Uterus (tissue), 2 donors: ENCODE data around the gene LRRC8C.

Experiments used
- POLR2A ChIP-seq, 2 donors: fragments of 450-650 bp; IDR thresholded peaks; one replicate each; pipeline ENCODE4 v1.6.1; 2016; ENCODE audit warnings: antibody characterized with exemption in 2 of 2, mild to moderate bottlenecking in 1 of 2, moderate library complexity in 1 of 2
- TF ChIP-seq, protein P1 (sequence below), 4 experiments: fragments of 200-600 bp in 2 of 4; fragments of 450-650 bp in 2 of 4; sonication (generic) in 2 of 4; IDR thresholded peaks; one replicate each; pipeline ENCODE4 v1.5.1; 2016 to 2019; ENCODE audit warnings: antibody characterized with exemption in 4 of 4, mild to moderate bottlenecking in 2 of 4, moderate library complexity in 1 of 4

DNA sequence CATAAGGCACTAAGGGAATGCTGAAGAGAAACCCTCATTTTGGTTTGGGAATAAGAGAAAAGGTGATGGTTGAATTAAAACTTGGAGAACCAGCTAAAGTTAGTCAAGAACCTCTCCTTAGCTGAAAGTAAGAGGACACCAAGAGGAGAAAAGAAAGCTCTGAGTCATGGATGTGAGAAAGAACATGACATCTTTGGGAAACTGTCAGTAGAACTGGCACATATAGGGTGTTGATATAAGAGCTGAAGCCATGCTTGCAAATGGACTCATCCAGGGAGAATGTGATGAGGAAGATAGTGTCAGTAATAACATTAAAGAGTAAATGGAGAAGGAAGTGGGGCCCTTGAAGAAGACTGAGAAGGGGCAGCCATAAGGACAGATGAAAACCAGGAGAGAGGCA, 54.3 kb downstream of the LRRC8C start:
- TF ChIP-seq, protein P1, sequence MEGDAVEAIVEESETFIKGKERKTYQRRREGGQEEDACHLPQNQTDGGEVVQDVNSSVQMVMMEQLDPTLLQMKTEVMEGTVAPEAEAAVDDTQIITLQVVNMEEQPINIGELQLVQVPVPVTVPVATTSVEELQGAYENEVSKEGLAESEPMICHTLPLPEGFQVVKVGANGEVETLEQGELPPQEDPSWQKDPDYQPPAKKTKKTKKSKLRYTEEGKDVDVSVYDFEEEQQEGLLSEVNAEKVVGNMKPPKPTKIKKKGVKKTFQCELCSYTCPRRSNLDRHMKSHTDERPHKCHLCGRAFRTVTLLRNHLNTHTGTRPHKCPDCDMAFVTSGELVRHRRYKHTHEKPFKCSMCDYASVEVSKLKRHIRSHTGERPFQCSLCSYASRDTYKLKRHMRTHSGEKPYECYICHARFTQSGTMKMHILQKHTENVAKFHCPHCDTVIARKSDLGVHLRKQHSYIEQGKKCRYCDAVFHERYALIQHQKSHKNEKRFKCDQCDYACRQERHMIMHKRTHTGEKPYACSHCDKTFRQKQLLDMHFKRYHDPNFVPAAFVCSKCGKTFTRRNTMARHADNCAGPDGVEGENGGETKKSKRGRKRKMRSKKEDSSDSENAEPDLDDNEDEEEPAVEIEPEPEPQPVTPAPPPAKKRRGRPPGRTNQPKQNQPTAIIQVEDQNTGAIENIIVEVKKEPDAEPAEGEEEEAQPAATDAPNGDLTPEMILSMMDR (IDR thresholded peaks at IDR 0.05) = no peak
- no peak for TF ChIP-seq POLR2A (IDR thresholded peaks at IDR 0.05)
